ENCODE results near the gene TRIM17.

The TRIM17 gene

GRCh38 chr1:228416217-228416933 lies at the start of gene TRIM17:
TRIM17 (minus strand) TSS chr1:228416861; CDS start chr1:228415072, 1,789 bp downstream.
- peak; percentile 52 for DNase-seq

GRCh38 chr1:228465571-228466146 lies 49.0 kb upstream of the TRIM17 start:
- DNase-seq = no peak

GRCh38 chr1:228465141-228465540 lies 48.5 kb upstream of the TRIM17 start:
- no peak for DNase-seq

- peak; percentile 83 for DNase-seq
These were observed 47.9 kb upstream of the TRIM17 start for GRCh38 chr1:228464487-228464983.

GRCh38 chr1:228463559-228464455 lies 47.1 kb upstream of the TRIM17 start:
- DNase-seq = no peak

GRCh38 chr1:228463009-228463558 lies 46.4 kb upstream of the TRIM17 start:
- no peak for DNase-seq

- DNase-seq = no peak
These were observed 45.9 kb upstream of the TRIM17 start for GRCh38 chr1:228462560-228462959.

- DNase-seq = no peak
These were observed 44.2 kb upstream of the TRIM17 start for GRCh38 chr1:228460821-228461220.

GRCh38 chr1:228459091-228459993 lies 42.7 kb upstream of the TRIM17 start:
- DNase-seq = peak; percentile 69

GRCh38 chr1:228457396-228458176 lies 40.9 kb upstream of the TRIM17 start:
- peak; percentile 94 for DNase-seq

- no peak for DNase-seq
These were observed 40.3 kb upstream of the TRIM17 start for GRCh38 chr1:228457017-228457395.

- DNase-seq = no peak
These were observed 39.8 kb upstream of the TRIM17 start for GRCh38 chr1:228456252-228457016.

- DNase-seq = no peak
These were observed 39.1 kb upstream of the TRIM17 start for GRCh38 chr1:228455715-228456114.

GRCh38 chr1:228454238-228454637 lies 37.6 kb upstream of the TRIM17 start:
- no peak for DNase-seq

GRCh38 chr1:228453614-228454013 lies 37.0 kb upstream of the TRIM17 start:
- DNase-seq = no peak

GRCh38 chr1:228453022-228453560 lies 36.4 kb upstream of the TRIM17 start:
- DNase-seq = no peak

GRCh38 chr1:228452194-228453021 lies 35.7 kb upstream of the TRIM17 start:
- DNase-seq = no peak

- no peak for DNase-seq
These were observed 33.5 kb upstream of the TRIM17 start for GRCh38 chr1:228450200-228450599.

- DNase-seq = no peak
These were observed 31.7 kb upstream of the TRIM17 start for GRCh38 chr1:228448372-228448771.
